Right kidney (tissue), 1 donor: ENCODE measurements around the gene SORBS2.

ENCODE experiments used
- DNase-seq: peaks from one replicate; pipeline ENCODE4 v3.0.0-alpha.2; 2016

Gene SORBS2

DNA sequence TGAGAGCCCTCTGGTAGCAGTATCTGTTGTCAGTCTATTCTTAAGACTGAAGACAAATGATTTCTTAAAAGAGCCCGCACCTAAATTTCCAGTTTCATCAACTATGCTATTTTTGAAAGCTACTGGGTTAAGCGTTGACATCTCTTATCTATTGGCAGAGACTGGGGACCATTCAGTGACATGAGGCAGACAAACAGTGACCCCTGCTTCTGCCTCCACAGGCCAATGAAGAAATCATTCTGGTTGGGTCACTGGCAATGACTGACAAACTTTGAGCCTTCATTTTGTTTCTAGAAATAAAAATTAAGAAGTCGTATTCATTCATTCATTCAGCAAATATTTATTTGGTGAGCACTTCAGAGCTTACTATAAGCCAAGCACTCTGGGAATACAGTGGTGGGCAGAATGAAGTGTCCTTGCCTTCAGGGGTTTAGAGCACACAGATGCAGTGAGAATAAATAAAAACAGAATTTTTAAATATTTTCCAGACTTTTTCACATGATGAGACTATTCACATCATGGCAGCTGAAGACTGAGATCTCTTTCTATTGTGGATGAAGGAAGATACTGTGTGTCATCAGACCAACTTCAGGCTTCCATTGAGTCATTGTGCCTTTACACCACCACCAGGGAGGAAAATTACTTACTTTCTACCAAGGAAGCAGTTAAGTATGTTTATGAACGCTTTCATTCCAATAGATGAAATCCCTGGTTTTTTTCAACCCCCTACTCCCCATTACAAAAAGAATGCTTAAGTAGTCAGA is 36.0 kb downstream of the SORBS2 start:
- no peak for DNase-seq

GRCh38 chr4:185774845-185775680 is 36.9 kb downstream of the SORBS2 start:
- peak; percentile 14 for DNase-seq

DNA sequence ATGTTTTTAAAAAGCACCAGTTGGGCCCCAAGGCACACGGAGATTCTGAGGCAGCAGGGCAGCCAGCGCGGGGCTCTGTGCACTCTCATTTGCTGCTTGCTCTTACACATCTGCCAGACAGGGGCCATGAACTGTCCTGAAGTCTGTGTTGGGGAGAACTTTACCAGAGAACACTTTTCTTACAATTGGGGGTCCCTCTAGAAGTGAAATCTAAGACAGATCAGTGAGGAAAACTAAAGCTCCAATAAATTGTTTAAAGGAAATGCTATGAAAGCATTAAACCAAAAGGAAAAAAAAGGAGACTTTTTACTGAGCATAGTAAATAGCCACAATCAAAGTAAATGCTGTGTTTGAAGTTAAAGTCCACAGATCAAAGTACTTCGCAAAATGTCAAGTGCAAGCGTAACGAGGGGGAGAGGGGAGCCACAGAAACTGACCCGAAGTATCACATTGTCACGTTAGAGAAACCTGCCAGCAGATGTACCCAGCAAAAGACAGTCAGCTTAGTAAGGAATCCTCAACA is 37.8 kb downstream of the SORBS2 start:
- DNase-seq: peak; percentile 20

DNA sequence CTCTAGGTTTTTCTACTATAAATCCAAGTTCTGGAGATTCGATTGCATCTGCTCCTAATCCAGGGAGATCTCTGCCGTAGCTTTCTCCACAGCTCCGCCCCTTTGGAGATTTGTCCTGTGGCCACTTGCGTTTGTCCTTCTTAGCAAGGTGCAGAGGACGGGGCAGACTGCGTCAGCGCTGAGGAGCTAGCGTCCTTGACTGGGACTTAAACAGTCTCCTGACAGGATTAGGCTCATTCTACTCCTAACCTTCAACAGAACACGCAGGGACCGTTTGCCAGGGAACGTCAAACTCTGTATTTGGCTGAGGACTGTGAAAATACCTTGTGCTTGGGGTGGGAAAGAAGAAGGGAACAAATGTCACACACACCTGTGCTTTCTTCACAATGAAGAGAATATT is 38.6 kb downstream of the SORBS2 start:
- peak; percentile 9 for DNase-seq

DNA sequence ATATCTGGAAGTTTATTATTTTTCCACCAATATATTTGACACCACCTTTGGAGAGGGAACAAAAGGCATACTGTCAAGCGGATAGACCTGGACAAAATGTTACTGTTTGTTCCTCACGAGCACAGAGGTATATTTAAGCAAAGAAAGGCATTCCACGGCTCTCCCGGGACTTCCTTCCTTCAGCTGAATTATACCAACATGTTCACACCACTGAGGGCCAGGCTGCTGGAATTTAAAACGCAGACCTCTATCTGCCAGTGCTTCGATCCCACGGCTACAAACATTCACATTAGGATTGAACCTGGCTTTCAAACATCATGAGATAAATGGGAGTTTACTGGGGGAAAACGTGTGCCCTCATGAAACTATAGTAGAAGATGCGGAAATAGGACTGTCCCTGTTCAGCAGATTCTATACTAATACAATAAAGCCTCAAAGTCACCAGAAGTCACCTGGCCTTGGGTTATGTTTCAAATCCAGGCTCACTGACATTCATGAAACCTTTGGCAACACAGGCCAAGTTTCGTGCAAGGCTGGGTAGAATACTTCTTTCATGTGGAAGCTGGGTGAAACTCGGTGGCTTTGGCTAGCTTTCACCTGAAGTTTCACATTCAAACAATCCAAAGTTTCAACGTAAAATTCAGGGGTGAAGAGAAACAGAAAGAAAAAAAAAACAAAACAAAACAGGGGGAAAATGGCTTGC is 39.5 kb downstream of the SORBS2 start:
- DNase-seq: no peak

DNA sequence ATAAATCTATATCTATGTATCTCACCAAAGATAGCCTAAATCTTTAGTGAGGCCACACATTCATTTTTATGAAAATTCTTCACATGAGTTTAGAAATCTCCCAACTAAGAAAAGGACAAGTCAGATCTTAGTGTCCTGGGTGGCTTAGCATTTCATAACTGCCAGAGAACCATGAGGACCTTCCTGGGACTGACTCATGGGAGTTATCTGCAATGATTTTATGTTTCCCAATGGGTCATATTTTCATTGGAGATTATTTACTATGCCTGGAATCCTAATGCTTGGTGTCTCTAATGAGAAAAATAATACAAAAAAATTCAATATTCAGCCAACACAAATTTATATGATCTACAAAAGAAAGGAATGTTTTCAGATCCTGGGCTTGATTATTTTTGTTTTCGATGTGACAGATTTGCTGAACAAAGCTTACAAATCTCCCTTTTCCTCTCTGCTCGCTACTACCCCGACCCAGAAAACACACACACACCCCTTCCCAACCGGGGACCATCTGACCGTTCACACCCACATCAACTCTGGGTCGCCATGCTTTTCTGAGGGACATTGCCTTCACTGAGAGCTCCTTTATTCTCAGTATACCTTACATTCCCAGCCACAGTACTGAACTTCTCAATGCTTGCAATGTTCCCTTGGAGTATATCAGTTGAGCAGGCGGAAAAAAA is 40.1 kb downstream of the SORBS2 start:
- no peak for DNase-seq

DNA sequence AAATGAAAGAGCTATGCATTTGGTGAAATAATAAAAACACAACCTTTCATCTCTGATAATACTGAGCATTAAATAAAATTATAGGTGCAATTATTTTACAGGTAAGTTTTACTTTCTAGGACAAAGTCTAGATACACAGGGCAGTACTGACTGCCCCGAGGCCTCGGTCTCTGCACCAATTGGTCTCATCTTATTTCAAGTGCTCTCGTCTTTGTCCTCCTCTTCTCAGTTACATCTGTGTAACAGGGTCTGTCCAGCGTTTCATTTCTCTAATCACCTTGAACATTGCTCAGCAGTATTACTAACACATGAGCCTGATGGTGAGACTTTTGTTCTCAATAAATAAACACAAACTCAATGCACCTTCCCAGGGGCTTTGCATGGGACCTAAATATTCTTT is 44.5 kb downstream of the SORBS2 start:
- no peak for DNase-seq

GRCh38 chr4:185764876-185765275 is 47.1 kb downstream of the SORBS2 start:
- DNase-seq: no peak

DNA sequence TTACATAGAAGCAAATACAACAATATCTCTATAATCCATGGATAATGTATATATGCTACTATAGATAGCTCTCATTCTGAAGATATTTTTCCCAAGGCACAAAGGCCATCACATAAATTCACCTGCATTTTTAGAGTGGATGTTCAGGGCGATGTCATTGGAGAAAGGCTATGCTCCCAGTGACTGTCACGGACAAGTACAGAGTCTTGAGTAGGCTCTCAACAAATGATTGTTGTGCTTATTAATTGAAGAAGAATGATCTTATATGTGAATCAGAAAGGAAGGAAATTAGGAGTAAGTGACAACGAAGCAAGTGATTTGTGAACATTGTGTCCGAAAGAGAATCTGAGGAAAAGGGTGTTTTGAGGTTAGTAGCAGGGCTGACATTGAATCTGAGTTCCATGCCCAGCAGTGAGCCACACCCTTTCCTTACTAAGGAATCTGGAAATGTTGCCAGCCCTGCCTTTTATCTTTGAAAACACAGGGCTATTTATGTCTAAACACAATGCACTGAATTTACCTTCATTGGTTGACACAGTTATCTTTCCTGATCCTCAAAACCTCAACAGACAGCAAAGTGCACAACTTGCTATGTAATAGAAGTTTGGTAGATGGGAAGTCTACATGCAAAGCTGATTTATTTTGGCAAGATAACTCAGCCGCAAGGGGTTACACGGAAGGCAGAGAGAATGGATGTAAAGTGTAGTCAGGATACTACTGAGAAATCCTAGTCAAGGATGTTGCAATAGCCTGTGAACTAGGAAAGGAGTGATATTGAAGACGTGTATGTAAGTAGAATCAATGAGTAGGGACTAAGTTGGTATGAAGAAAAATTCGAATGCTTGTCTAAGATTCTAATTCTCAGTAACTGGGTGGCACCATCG is 50.4 kb downstream of the SORBS2 start:
- no peak for DNase-seq

- no peak for DNase-seq
Measured at GRCh38 chr4:185758807-185759206, 53.2 kb downstream of the SORBS2 start.

GRCh38 chr4:185755451-185755850 is 56.5 kb downstream of the SORBS2 start:
- no peak for DNase-seq

GRCh38 chr4:185754961-185755360 is 57.0 kb downstream of the SORBS2 start:
- no peak for DNase-seq

DNA sequence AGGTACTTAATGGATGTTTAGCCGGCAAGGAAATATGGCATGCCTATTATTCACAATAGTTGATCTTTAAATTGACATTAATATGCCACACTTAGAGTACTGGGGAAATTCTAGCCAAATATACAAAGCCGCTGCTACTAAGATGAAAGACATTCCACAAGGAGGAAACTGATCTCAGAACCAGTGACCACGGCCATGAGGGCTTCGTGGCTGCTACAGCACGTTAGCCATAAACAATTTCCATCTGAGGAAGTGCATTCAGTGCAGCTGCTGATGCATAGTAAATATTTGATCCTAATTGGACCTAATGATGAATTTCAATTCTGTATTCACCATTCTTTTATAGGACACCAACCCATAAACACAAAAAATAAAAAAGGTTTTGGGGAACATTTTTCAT is 59.1 kb downstream of the SORBS2 start:
- DNase-seq: no peak

DNA sequence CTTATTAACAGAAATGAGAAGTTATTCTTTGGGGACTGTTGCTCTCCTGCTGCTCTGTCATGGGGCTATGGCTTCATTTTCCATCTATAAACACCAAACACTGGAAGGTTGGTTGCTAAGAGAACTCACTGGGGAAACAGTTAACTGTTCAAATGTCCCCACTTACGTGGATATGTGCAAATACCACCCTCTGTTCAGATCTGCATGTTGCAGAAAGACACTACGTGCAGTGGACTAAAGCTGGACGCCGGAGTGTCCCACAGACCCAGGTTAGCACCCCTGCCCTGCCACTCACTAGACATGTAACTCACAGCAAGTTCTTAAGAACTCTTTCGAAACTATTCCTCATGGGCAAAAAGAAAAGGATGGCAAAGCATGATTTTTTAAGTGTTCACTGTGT is 62.1 kb downstream of the SORBS2 start:
- DNase-seq: no peak

DNA sequence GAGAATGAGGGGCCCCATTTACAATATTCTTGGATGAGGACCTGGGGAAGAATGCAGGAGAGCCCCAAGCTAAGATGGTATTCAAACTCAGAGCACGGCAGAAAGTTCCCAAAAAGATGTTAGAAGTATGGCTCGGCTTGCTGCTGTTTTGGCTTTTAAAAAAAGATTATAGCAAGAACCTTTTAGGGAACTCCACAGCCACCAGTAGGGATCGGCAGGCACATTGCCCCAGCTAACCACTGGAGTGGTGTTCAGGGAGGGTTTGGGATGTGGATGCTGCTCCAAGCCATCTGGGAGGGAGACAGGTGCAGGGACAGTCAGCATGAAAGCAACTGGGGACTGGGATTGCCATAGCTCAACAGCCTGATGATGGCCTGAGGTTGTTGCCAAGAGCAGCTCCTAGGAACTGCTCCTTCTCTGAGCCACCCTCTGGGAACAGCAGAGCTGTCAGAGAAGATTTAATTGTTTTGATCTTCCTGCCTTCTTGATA is 63.0 kb downstream of the SORBS2 start:
- no peak for DNase-seq

DNA sequence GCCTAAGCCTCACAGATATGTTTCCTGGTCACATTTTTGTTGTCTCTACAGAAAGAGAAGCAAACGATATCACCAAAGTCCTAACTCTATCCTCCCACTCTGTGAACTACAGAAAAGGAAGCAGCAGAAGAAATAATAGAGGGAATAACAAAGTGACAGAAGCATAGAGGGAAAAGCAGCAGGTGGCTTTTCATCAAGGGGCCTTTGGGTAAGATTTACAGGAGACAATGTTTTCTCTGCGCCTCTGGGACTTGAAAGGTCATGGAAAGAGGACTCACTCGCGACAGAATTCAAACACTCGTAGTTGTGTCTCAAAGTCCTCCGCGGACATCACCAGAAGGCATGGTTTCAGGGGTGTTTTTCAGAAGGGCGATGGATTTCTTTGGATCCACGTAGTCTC is 66.1 kb downstream of the SORBS2 start:
- DNase-seq: no peak

- no peak for DNase-seq
Measured at GRCh38 chr4:185744946-185745345, 67.0 kb downstream of the SORBS2 start.

- no peak for DNase-seq
Measured at GRCh38 chr4:185744488-185744862, 67.5 kb downstream of the SORBS2 start.

DNA sequence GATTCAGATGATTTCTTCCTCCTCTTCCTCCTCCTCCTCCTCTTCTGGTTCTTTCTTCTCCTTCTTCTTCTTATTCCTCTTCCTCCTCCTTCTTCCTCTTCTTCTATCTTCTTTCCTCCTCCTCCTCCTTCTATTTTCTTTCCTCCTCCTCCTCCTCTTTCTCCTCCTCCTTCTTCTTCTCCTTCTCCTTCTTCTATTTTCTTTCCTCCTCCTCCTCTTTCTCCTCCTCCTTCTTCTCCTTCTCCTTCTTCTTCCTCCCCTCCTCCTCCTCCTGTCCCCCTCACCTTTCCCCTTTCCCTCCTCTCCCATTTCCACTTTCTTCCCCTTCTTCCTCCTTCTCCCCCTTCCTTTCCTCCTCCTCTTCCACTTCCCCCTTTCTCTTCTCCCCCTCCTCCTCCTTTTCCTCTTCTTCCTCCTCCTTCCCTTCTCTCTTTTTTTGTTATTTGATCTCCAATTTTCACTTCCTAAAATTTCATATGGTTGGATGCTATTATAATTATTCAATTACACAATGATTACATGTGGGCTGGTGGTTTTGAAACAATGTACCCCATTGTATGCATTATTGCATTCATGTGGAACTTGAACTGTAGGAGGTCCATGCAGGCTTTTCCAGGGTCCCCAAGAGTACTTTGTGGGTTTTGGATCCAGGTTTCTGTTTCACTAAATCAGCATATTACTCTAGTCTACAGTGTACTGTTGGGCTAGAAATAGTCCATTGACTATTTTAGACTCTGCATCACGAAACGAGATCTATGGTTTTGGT is 68.1 kb downstream of the SORBS2 start:
- DNase-seq: no peak

DNA sequence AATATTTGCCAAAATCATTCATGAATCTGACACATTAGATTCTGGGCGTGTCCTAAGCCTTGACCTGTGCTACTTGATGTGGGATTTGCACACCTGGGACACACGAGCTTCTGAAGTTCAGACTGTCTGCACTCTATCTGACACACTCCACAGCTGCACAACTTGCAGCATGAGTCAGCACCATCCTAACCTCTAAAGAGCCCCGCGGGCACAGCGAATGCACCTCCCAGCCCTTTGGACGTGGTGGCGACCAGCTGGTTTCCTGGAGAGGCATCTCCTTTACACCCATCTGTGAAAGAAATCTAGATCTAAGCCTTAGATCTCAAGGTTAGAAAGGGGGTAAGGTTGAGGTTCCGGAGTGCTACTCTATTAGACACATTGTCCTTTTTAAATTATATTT is 69.2 kb downstream of the SORBS2 start:
- DNase-seq: no peak
